Astrocyte of the spinal cord (primary cell): ENCODE results near the gene INMT.
A peak's percentile ranks its signal among the peaks of the same experiment; 100 is the strongest.

ENCODE experiments used
- DNase-seq: peaks from one replicate; pipeline ENCODE4 v3.0.0; 2011; ENCODE audit warnings: low read depth, low spot score
- H3K4me3 ChIP-seq: 2 replicates; pipeline ENCODE4 v1.5.1; 2011; ENCODE audit warnings: low read depth, mild to moderate bottlenecking, low read length, moderate library complexity
- CTCF ChIP-seq: IDR thresholded peaks from 2 replicates; pipeline ENCODE4 v1.5.1; 2012; ENCODE audit warnings: low read depth, mild to moderate bottlenecking, low read length, inconsistent platforms
- in situ Hi-C: cut with HindIII; loops from 2 replicates; pipeline ENCODE4 v1.10.0; 2017; ENCODE audit warnings: low sequenced_read_pairs

The INMT gene

DNA sequence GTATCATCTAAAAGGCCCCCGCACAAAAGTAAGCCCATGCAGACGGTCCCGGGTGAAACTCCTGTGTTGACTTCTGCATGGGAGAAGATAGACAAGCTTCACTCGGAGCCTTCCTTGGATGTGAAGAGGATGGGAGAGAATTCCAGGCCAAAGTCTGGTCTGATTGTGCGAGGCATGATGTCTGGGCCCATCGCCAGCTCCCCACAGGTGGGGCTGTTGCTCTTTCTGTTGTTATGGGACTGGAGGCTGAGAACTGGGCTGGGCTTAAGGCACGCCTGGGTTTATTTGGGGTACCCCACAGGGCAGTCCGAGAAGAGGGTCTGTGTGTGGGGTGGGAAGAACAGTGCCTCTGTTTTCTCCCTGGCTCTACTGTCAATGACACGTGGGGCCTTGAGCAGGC lies 33.9 kb downstream of the INMT start:
- in situ Hi-C loops: no loop called here
- H3K4me3 ChIP-seq: no peak overlapping the region
- DNase-seq: no peak
- TF ChIP-seq CTCF: no peak

GRCh38 chr7:30787486-30787885 lies 35.6 kb downstream of the INMT start:
- no peak for TF ChIP-seq CTCF
- H3K4me3 ChIP-seq: no peak overlapping the region
- DNase-seq: no peak
- in situ Hi-C loops: no loop called here

DNA sequence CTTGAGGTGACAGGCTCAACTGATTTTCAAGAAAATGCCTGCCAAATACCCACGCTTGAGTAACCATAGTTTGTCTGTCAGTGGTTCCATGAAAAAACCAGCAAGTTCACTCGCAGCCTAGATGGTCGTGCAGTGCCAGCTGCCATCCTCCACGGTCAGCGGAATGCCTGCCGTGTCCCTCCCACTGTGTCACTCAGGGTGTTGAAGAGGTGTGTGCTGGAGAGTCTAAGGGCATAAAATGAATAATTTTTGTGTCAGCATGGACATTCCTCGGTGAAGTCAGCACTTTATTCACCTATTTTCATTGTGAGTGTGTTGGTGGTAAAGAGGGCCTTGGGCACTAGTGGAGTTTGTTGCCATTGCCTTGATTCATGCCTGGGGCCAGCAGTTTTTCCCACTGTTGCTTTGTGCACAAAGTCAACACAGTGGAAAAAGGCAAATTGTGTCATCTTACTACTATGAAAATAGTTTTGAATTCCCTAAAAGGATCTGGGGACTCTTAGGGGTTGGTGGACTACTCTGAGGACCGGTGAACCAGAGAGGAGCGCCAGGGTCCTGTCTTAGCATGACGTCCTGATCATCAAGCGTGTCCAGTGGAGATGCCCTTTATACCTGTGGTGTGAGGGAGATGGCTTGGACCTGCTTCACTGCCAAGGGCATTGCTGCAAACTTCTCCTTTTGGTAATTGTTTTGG lies 36.9 kb downstream of the INMT start:
- TF ChIP-seq CTCF: no peak
- no peak overlapping the region for H3K4me3 ChIP-seq
- in situ Hi-C loops: no loop called here
- no peak for DNase-seq

DNA sequence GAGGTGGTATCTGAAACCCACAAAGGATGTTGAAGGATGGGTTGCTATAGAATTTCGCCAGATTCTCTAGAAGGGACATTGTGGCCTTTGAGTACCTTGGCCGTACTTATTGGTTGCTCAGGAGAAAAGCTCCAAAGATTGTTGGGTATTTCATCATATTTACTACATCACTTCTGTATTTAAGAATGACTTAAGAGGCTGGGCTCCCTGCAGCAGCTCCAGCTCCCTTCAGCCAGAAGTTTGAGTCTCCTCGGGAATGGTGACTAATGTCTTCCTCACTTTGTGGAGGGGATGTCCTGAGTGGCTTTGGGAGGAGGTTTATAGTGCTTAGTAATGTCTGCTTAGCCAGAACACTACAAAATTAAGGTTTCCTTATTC lies 37.4 kb downstream of the INMT start:
- TF ChIP-seq CTCF: no peak
- no peak overlapping the region for H3K4me3 ChIP-seq
- DNase-seq: peak; percentile 74
- in situ Hi-C loops: no loop called here

- no peak overlapping the region for H3K4me3 ChIP-seq
- no peak for TF ChIP-seq CTCF
- peak; percentile 15 for DNase-seq
- in situ Hi-C loops: no loop called here
These were observed 38.4 kb downstream of the INMT start for GRCh38 chr7:30790356-30790755.

DNA sequence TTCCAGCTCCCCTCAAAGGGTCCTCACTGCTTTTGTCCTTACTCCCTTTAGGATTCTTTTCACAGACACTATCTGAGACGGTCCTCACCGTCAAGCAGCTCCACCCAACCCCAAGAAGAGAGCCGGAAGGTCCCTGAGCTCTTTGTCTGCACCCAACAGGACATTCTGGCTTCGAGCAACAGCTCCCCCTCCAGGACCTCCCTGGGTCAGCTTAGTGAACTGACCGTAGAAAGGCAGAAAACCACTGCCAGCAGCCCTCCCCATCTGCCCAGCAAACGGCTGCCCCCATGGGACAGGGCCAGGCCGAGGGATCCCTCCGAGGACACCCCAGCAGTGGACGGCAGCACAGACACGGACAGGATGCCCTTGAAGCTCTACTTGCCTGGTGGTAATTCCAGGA lies 39.2 kb downstream of the INMT start:
- no peak for TF ChIP-seq CTCF

More for the DNA sequence above, 39.2 kb downstream of the INMT start:
- no peak overlapping the region for H3K4me3 ChIP-seq
- no peak for DNase-seq
- in situ Hi-C loops: no loop called here
